ENCODE data around the gene SWSAP1.

SWSAP1 gene

DNA sequence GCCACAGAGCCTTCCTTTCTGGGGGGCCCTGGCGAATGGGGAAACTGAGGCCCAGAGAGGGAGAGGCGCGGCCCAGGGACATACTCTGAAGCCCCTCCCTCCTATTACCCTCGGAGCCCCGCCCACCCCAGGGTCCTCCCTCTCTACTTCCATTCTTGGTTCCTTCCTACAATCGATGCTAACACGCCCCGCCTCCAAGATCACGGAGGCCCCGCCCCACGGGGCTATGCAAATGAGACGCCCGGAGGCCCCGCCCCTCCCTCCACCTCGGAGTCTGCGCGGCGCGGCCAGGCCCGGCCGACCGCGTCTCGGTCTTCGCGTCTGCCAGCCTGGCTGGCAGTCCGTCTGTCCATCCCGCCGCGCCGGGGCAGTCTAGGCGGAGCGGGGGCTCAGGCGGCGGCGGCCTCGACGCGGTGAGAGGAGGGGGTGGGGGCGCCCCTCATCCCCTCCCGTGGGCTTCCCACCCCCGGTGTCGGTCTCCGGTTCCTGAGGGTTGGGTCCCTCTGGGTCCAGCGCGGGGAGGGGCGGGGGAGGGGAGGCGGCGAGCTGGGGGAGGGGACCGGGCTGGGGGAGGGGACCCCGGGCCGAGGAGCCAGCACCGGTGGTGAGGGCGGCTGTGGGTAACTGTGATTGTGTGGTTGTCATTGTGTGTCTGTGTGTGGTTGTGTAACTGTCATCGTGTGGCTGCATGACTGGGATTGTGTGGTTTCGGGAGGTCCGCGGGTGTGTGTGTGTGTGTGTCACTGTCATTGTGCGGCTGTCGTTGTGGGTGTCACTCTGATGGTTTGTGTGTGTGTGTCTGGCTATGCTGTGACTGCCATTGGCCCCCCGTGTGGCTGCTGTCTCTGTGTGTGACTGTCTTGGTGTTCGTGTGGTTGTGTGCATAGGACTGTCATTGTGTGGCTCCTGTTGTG is 19.0 kb upstream of the SWSAP1 start, which contains the start of gene PLPPR2:
Gene PLPPR2 (plus strand): TSS at position 273 of the 914 bp plus-strand sequence. CDS start 2,242 bp downstream, outside the sequence.
- DNase-seq, result peak; percentile 88 to 89

DNA sequence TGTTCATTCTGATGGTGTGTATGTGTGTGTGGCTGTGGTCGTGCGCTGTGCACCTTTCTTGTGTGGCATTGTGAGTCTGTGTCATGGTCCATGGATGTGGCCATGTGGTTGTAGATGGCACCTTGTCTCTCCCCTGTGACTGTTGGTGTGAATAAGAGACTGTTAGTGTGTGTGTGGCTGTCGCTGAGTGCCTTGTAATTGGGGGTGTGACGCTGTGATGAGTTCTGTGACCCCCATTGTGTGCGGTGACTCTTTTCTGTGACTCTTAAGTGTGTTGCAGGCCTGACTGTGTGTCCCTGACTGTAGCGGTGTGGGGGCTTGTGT is 18.4 kb upstream of the SWSAP1 start:
- DNase-seq, result no peak

DNA sequence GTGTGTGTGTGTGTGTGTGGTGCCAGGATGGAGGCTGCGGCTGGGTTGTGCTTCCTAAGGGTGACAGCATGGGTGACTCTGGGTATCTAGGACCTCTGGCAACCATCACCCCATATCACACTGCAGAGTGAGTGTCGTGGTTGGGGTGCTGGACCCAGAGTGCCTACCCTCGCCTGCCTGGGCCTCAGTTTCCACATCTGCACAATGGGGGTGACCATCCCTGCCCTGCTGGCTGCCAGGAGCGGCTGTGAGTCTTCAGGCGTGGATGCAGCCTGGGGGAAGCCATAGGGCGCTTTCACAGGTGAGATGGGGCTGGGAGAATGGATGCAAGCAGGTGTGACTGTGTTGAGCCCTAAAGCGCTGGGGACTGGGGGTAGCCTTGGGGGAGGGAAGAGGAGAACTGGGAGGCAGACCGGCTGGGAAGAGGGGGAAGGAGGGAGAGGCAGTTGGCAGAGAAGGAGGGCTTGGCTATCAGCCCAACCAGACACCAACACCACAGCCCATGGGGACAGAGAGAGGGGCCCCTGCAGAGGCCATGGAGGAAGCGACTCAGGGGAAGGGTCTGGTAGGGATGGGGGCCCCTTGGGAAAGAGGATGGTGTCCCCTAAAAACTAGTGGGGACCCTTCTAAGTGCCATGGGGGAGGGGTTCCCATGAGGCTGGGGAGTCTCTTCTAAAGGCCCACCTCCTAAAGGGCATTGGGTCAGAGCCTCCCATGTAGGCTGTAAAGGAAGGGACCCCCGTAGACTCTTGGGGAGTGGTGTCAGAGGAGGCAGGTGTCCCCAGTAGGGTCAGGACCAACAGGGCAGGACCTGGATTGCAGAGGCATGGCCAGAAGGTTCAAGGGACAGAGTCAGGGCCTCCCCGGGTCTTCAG is 17.6 kb upstream of the SWSAP1 start:
- no peak for DNase-seq

GRCh38 chr19:11359421-11359820 is 15.0 kb upstream of the SWSAP1 start:
- no peak for DNase-seq

DNA sequence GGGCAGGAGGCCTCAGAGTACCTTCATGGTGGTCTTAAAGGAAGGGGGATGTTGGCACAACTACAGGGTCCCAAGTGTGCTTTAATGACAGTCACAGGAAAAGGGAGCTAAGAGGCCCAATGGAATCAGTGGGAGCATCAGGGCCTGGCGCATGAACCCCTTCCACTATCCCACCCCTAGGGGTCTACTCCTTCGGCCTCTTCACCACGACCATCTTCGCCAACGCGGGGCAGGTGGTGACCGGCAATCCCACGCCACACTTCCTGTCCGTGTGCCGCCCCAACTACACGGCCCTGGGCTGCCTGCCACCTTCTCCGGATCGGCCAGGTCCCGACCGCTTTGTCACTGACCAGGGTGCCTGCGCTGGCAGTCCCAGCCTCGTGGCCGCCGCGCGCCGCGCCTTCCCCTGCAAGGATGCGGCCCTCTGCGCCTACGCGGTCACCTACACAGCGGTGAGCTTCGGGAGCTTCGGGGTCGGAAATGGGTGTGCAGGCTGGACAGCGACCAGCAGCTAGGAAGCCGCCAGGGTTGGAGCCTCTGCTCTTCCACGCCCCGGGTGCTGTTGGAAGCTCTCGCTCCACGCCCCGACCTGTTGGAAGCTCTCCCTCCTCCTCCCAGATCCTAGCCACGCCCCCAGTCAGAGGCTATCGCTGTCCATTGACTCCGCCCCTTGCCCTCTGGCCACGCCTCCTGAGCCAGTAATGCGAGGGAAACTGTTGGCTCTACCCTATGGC is 13.3 kb upstream of the SWSAP1 start:
- DNase-seq, result peak; percentile 32 to 50

DNA sequence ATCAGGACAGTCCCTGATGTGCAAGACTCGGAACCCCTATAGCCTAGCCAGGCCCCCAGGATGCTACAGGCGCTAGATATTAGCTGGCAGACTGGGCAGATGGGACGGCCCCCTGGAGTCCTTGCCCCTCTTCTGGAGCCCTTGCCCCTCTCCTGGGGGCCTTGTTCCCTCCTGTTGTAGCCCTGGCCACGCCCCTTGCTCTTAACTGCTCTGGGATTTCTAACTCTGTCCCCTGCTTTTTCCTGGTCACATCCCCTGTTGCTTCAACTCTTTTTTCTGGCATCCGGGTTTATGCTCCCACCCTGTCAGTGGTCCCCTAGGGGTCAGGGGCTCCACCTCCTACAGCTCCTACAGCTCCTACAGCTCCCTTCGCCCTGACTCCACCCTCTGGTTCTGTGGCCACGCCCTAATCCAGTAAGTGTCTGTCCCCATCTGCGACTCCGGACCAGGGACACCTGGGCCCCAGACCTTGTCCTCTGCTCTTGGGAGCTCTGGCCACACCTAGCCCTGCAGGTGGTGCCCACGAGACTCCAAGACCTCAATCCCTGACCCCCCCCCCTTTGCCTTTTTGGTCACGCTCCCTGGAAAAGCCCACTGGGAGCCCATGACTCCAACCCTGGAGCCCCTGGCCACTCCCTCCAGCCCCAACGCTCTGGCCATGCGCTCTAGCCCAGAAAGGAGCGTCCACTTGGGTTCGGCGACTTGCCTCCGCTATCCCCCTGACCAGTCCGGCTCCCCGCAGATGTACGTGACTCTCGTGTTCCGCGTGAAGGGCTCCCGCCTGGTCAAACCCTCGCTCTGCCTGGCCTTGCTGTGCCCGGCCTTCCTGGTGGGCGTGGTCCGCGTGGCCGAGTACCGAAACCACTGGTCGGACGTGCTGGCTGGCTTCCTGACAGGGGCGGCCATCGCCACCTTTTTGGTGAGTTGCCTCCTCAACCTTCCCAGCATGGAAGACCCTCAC is 12.4 kb upstream of the SWSAP1 start:
- no peak for DNase-seq

DNA sequence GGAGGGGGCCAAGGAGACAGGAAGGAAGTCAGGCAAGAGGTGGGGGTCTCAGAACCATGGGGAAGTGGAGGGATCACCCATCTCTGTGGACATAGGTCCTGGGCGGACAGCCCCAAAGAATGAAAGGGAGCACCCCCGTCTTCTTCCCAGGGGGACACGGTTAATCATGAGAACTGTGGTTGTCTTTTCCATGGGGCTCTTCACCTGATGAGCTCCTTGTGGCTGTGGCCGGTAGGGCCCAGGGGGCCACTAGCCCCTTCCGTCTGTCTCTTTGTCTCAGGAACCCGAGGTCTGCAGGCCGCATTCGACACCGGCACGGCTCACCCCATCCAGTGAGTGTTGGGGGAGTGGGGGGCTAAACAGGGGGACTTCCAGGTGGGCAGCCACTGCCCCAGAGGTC is 10.6 kb upstream of the SWSAP1 start:
- no peak for DNase-seq

DNA sequence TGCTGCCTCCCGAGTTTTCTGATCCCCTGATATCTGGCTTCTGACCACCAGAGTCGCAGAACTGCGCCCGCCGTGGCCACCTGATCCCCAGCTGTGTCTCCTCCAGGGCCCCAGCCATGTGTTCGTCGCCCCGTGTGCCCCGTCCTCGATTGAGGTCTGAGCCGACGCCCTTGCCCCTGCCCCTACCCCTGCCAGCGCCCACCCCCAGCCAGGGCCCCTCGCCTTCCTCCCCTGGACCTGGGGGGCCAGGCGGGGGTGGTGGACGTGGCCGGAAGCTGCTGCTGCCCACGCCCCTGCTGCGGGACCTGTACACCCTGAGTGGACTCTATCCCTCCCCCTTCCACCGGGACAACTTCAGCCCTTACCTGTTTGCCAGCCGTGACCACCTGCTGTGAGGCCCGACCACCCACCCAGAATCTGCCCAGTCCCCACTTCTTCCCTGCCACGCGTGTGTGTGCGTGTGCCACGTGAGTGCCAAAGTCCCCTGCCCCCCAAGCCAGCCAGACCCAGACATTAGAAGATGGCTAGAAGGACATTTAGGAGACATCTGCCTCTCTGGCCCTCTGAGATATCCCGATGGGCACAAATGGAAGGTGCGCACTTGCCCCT is 10.1 kb upstream of the SWSAP1 start:
- no peak for DNase-seq

- no peak for DNase-seq
Measured at GRCh38 chr19:11364935-11365334, 9.5 kb upstream of the SWSAP1 start.

GRCh38 chr19:11365557-11366117 is 8.8 kb upstream of the SWSAP1 start:
- no peak for DNase-seq

DNA sequence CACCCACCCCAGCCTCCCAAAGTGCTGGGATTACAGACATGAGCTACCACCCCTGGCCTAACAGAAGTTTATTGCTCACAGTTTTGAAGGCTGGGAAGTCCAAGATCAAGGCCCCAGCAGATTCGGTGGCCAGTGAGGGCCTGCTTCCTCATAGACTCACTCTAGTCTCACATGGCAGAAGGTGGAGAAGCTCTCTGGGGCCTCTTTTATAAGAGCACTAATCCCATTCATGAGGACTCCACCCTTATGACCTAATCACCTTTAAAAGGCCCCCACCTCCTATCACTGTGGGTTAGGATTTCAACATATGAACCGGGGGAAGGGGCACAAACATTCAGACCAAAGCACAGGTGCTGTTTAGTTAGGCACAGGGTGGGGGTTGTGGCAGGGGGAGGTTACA is 6.9 kb upstream of the SWSAP1 start:
- no peak for DNase-seq

- no peak for DNase-seq
Measured at GRCh38 chr19:11370744-11371143, 3.7 kb upstream of the SWSAP1 start.

DNA sequence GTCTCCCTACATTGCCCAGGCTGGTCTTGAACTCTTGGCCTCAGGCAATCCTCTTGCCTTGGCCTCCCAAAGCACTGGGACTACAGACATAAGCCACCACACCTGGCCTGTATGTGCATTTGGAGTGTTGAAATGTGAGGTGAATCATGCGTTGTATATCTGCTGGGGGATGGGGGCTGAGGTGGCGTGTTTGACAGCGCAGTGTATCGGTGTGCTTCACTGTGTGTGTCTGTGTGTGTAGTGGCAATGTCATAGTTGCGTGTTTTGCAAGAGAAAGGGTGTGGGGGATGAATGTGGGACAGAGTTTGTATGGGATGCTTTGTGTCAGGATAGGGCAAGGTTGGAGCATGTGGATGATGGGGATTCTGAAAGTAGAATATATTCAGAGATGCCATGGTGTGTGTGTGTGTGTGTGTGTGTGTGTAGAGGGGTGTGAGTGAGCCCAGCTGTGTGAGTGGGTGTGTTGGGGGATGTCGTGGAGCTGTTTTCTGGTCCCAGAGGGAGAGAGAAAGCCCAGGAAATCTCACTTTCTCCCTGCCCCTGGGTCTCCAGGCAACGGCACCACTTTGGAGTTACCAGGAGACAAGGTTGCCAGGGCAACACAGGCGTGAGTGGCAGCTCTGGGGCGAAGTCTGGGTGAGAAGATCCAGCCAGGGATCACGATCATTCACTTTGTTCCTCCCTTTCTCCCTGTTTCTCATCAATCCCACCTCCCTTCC is 1.1 kb upstream of the SWSAP1 start:
- no peak for DNase-seq

GRCh38 chr19:11373885-11374432 is 507 bp upstream of the SWSAP1 start:
- DNase-seq, result no peak

DNA sequence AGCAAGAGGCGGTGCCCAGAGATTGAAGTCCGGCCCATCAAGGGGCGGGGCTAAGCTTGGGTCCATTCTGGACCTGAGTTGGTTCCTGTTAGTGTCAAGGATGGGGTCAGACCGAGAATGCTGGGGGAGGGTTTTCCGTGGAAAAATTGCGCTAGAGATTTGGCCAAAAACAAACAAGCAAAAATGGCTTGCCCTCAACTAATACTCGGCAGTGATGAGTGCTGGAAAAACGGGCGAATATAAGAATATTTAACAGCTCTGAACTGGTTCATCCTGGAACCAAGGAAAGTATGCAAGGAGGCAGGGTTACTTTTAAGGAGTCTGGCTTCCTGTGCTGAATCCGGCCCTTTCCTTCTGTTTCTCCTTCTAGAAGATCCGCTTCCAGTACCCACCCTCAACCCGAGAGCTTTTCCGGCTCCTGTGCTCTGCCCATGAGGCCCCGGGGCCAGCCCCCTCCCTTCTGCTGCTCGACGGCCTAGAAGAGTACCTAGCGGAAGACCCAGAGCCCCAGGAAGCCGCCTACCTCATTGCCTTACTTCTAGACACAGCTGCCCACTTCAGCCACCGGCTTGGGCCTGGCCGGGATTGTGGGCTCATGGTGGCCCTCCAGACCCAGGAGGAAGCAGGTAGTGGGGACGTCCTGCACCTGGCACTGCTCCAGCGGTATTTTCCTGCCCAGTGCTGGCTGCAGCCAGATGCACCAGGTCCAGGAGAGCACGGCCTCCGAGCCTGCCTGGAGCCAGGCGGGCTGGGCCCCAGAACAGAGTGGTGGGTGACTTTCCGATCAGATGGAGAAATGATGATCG is 880 bp downstream of the SWSAP1 start:
- peak; percentile 69 to 74 for DNase-seq

DNA sequence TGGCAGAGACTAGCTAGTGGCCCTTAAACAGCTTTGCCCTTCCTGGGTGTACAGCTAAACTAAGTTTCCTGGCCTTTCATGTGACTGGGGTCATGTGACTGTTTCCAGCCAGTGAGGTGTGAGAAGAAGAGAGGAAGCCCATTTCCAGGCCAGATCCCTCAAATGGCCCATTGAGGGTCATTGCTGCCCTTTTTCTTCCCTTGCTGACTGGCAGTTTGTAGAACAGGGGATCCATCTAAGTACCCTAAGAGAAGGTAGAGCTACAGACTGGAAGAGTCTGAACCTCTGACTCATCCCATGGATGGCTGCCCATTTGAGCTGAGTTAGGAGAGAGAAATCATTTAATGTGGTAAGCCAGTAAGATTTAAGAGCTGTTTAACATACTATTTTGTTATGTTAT is 2.8 kb downstream of the SWSAP1 start:
- DNase-seq, result no peak

- DNase-seq, result no peak
Measured at GRCh38 chr19:11377756-11378155, 3.3 kb downstream of the SWSAP1 start.

GRCh38 chr19:11378319-11379189 is 4.1 kb downstream of the SWSAP1 start:
- peak in 1 of 2 experiments; percentile 32 for DNase-seq
